A673 (cell line): ENCODE data around the gene NDUFB3. TPM values are rescaled to one million over a fixed set of nuclear protein-coding genes. Genes with fewer than 3 reads are reported as not detected.
A peak's percentile ranks its signal among the peaks of the same experiment; 100 is the strongest.

Experiments
- BruUV-seq: library from RNA; stranded (reverse); fragments of 400-500 nt; replicated peaks from 2 replicates; lab custom pipeline; 2021; lab: Mats Ljungman, UMichigan
- CTCF ChIA-PET: fragments of 300-600 bp; sonication (Branson Sonifier 250); formaldehyde crosslinking; loops from one replicate; lab custom pipeline; 2022; ENCODE audit warnings: antibody characterized with exemption; lab: Charles Lee
- POLR2A ChIA-PET: fragments of 300-600 bp; sonication (Branson Sonifier 250); formaldehyde crosslinking; loops from one replicate; lab custom pipeline; 2022; ENCODE audit warnings: antibody characterized with exemption; ENCODE audit not compliant: low non-redundant PET; lab: Charles Lee
- DNase-seq: peaks from one replicate; pipeline ENCODE4 v3.0.0-alpha.2; 2015; ENCODE audit warnings: low spot score
- H3K27ac ChIP-seq: fragments of 200-600 bp; sonication (generic); 2 replicates; pipeline ENCODE4 v1.5.1; 2016; ENCODE audit warnings: mixed run types, low read depth, mild to moderate bottlenecking, mixed read lengths, antibody characterized with exemption, low read length; ENCODE audit not compliant: poor library complexity, severe bottlenecking
- H3K27me3 ChIP-seq: fragments of 200-600 bp; sonication (generic); replicated peaks from 2 replicates; pipeline ENCODE4 v1.6.1; 2017; ENCODE audit warnings: mixed run types, low read depth, mild to moderate bottlenecking, mixed read lengths, antibody characterized with exemption, low read length; ENCODE audit not compliant: insufficient read depth, poor library complexity
- H3K36me3 ChIP-seq: fragments of 200-600 bp; sonication (generic); 2 replicates; pipeline ENCODE4 v1.6.1; 2016; ENCODE audit warnings: mixed run types, mild to moderate bottlenecking, mixed read lengths, antibody characterized with exemption, low read length; ENCODE audit not compliant: insufficient read depth, poor library complexity, severe bottlenecking
- H3K4me1 ChIP-seq: fragments of 200-600 bp; sonication (generic); 2 replicates; pipeline ENCODE4 v1.6.1; 2017; ENCODE audit warnings: mixed run types, mild to moderate bottlenecking, mixed read lengths, antibody characterized with exemption, low read length; ENCODE audit not compliant: insufficient read depth, poor library complexity, severe bottlenecking
- H3K4me3 ChIP-seq: fragments of 200-600 bp; sonication (generic); 2 replicates; pipeline ENCODE4 v1.5.1; 2016; ENCODE audit warnings: low read depth, mixed run types, mild to moderate bottlenecking, mixed read lengths, low read length; ENCODE audit not compliant: poor library complexity, severe bottlenecking
- H3K9me3 ChIP-seq: fragments of 200-600 bp; sonication (generic); 2 replicates; pipeline ENCODE4 v1.6.1; 2016; ENCODE audit warnings: mixed run types, low read depth, mild to moderate bottlenecking, mixed read lengths, antibody characterized with exemption, low read length; ENCODE audit not compliant: poor library complexity, severe bottlenecking
- EZH2 ChIP-seq: fragments of 200-600 bp; sonication (generic); IDR thresholded peaks from 2 replicates; pipeline ENCODE4 v1.6.1; 2017; ENCODE audit warnings: borderline replicate concordance, low read depth, mild to moderate bottlenecking, mixed read lengths, antibody characterized with exemption, low read length; ENCODE audit not compliant: poor library complexity, severe bottlenecking
- intact Hi-C: fragments of 100-400 bp; cut with micrococcal nuclease; formaldehyde crosslinking; loops from one replicate; pipeline ENCODE4 v1.10.0; 2022; ENCODE audit not compliant: unreplicated experiment
- total RNA-seq: library from RNA; stranded (reverse); gene quantifications from 2 replicates; pipeline ENCODE4 v1.2.3, GENCODE V29; 2021
- TF ChIP-seq, protein P1 (sequence below): fragments of 300-800, 200-600 bp; sonication (generic); conservative IDR thresholded peaks from 2 replicates; pipeline ENCODE4 v1.5.1; 2017; ENCODE audit warnings: low read depth, mild to moderate bottlenecking, antibody characterized with exemption, low read length, moderate library complexity, mixed read lengths

The NDUFB3 gene
- total RNA-seq, 1 experiment from 2014 or later, result 120 TPM

DNA sequence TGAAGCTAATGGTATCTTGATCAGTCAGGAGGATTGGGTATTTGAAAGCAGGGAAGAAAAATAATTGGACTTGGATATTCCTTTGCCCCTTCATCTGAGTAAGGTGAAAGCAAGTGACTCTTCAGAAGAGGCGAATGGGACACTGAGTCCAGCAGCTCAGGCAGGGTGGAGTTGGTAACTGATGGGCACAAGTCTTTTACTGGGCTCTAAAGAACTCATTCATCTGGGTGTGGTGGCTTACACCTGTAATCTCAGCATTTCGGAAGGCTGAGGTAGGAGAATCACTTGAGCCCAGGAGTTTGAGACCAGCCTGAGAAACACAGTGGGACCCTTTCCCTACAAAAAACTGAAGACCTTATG lies 55.3 kb downstream of the NDUFB3 start:
- no peak for DNase-seq
- TF ChIP-seq, protein P1, sequence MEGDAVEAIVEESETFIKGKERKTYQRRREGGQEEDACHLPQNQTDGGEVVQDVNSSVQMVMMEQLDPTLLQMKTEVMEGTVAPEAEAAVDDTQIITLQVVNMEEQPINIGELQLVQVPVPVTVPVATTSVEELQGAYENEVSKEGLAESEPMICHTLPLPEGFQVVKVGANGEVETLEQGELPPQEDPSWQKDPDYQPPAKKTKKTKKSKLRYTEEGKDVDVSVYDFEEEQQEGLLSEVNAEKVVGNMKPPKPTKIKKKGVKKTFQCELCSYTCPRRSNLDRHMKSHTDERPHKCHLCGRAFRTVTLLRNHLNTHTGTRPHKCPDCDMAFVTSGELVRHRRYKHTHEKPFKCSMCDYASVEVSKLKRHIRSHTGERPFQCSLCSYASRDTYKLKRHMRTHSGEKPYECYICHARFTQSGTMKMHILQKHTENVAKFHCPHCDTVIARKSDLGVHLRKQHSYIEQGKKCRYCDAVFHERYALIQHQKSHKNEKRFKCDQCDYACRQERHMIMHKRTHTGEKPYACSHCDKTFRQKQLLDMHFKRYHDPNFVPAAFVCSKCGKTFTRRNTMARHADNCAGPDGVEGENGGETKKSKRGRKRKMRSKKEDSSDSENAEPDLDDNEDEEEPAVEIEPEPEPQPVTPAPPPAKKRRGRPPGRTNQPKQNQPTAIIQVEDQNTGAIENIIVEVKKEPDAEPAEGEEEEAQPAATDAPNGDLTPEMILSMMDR, result no peak
- no peak for TF ChIP-seq EZH2
- no peaks in the 10 kb centered on the region for H3K27me3 ChIP-seq
- peak overlapping the region; percentile 64 for H3K27ac ChIP-seq
- intact Hi-C loops, result no loop called here
- CTCF ChIA-PET, result no interaction called here
- H3K4me3 ChIP-seq, result peak overlapping the region; percentile 16
- H3K4me1 ChIP-seq, result peaks cover 53% of the 10 kb centered on the region
- POLR2A ChIA-PET, result interaction anchor here (0.6 kb wide), 1 partner anchor 12 kb away, joined by 3 read pairs; no protein-coding TSS in a partner anchor
- BruUV-seq, result no TSS peak
- no peaks in the 10 kb centered on the region for H3K9me3 ChIP-seq
- no peaks in the 10 kb centered on the region for H3K36me3 ChIP-seq

DNA sequence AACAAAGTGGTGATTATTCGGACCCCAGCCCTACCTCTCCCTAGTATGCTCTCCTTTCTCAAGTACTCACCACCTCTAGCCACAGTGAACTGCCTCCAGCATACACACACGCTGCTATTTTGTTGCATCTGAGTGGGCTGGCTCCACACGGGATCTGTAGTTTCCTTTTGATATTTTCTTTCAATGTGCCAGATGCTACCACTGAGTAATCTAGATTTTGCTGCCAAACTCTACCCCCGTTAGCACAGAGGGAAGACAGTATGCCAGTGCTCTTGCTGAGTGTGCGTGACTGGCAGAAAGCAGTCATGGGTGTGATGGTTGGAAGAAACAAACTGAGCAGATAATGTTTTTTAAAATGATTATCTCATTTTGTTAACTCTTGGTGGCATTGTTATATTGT lies 55.8 kb downstream of the NDUFB3 start:
- Histone ChIP-seq H3K4me3 (peak overlapping the region; percentile 16), H3K27me3 (no peaks in the 10 kb centered on the region), H3K4me1 (peaks cover 53% of the 10 kb centered on the region), H3K36me3 (no peaks in the 10 kb centered on the region), H3K27ac (peak overlapping the region; percentile 64), H3K9me3 (no peaks in the 10 kb centered on the region)
- no TSS peak for BruUV-seq
- ChIA-PET POLR2A (no interaction called here), CTCF (no interaction called here)
- intact Hi-C loops, result no loop called here
- TF ChIP-seq EZH2, result no peak
- TF ChIP-seq, protein P1, result no peak
- DNase-seq, result peak; percentile 60

GRCh38 chr2:201128033-201128432 lies 56.2 kb downstream of the NDUFB3 start:
- H3K4me3 ChIP-seq, result no peak overlapping the region
- no peaks in the 10 kb centered on the region for H3K36me3 ChIP-seq
- no peaks in the 10 kb centered on the region for H3K9me3 ChIP-seq
- no TSS peak for BruUV-seq
- CTCF ChIA-PET, result no interaction called here
- intact Hi-C loops, result no loop called here
- peak overlapping the region; percentile 70 for H3K27ac ChIP-seq
- TF ChIP-seq EZH2, result no peak
- TF ChIP-seq, protein P1, result no peak
- POLR2A ChIA-PET, result interaction anchor here (0.7 kb wide), 1 partner anchor 24 kb away, joined by 3 read pairs; no protein-coding TSS in a partner anchor
- H3K4me1 ChIP-seq, result peaks cover 49% of the 10 kb centered on the region
- DNase-seq, result no peak
- H3K27me3 ChIP-seq, result no peaks in the 10 kb centered on the region
